ENCODE results near the gene RGS1. TPM values are rescaled to one million over a fixed set of nuclear protein-coding genes. Genes with fewer than 3 reads are reported as not detected.

Gene RGS1
- total RNA-seq, 2 experiments from 2014 or later: 67.3 to 69.2 TPM

GRCh38 chr1:192609110-192610079, 33.8 kb downstream of the RGS1 start:
- POLR2A ChIA-PET: no interaction called here

GRCh38 chr1:192610112-192610889, 34.7 kb downstream of the RGS1 start:
- Mint-ChIP-seq H3K9me3 (no peaks in the 10 kb centered on the region), H3K27ac (no peak overlapping the region), H3K4me3 (no peak overlapping the region), H3K27me3 (peaks cover 1% of the 10 kb centered on the region), H3K36me3 (ENCODE audit: low read depth) (no peaks in the 10 kb centered on the region), H3K4me1 (peaks cover 15% of the 10 kb centered on the region)
- no peak for DNase-seq
- POLR2A ChIA-PET: no interaction called here
- CTCF ChIA-PET: interaction anchor here (1.2 to 3.1 kb wide), 5 partner anchors 27 to 136 kb away, joined by 3 to 48 read pairs (median 5); no protein-coding TSS in a partner anchor

More at GRCh38 chr1:192609110-192610079, 33.8 kb downstream of the RGS1 start:
- peak overlapping the region; percentile 61 for H3K27ac Mint-ChIP-seq
- DNase-seq: peak; percentile 76
- H3K27me3 Mint-ChIP-seq: peaks cover 1% of the 10 kb centered on the region
- peaks cover 15% of the 10 kb centered on the region for H3K4me1 Mint-ChIP-seq
- CTCF ChIA-PET: interaction anchor here (1.0 to 3.3 kb wide), 13 partner anchors 9 to 139 kb away, joined by 3 to 48 read pairs (median 4); no protein-coding TSS in a partner anchor
- H3K36me3 Mint-ChIP-seq (ENCODE audit: low read depth): no peaks in the 10 kb centered on the region
- no peaks in the 10 kb centered on the region for H3K9me3 Mint-ChIP-seq
- H3K4me3 Mint-ChIP-seq: peak overlapping the region; percentile 40

- CTCF ChIA-PET: interaction anchor here (1.9 kb wide), 1 partner anchor 141 kb away, joined by 5 read pairs; no protein-coding TSS in a partner anchor
- Mint-ChIP-seq H3K4me1 (no peaks in the 10 kb centered on the region), H3K27me3 (no peaks in the 10 kb centered on the region), H3K4me3 (no peak overlapping the region), H3K27ac (no peak overlapping the region), H3K36me3 (ENCODE audit: low read depth) (no peaks in the 10 kb centered on the region), H3K9me3 (no peaks in the 10 kb centered on the region)
- POLR2A ChIA-PET: no interaction called here
- no peak for DNase-seq
Measured at GRCh38 chr1:192615055-192615454, 39.5 kb downstream of the RGS1 start.

GRCh38 chr1:192620071-192620635, 44.6 kb downstream of the RGS1 start:
- POLR2A ChIA-PET: no interaction called here
- no peak for DNase-seq
- no peaks in the 10 kb centered on the region for H3K9me3 Mint-ChIP-seq
- H3K27ac Mint-ChIP-seq: no peak overlapping the region
- no peaks in the 10 kb centered on the region for H3K36me3 Mint-ChIP-seq (ENCODE audit: low read depth)
- CTCF ChIA-PET: no interaction called here
- H3K4me3 Mint-ChIP-seq: no peak overlapping the region
- H3K27me3 Mint-ChIP-seq: peaks cover 23% of the 10 kb centered on the region
- no peaks in the 10 kb centered on the region for H3K4me1 Mint-ChIP-seq

GRCh38 chr1:192626366-192627179, 51.0 kb downstream of the RGS1 start:
- H3K36me3 Mint-ChIP-seq (ENCODE audit: low read depth): no peaks in the 10 kb centered on the region
- ChIA-PET POLR2A (no interaction called here), CTCF (no interaction called here)
- H3K9me3 Mint-ChIP-seq: no peaks in the 10 kb centered on the region
- no peak for DNase-seq
- H3K4me3 Mint-ChIP-seq: no peak overlapping the region
- H3K27ac Mint-ChIP-seq: no peak overlapping the region
- H3K27me3 Mint-ChIP-seq: peaks cover 23% of the 10 kb centered on the region
- H3K4me1 Mint-ChIP-seq: no peaks in the 10 kb centered on the region

- Mint-ChIP-seq H3K27ac (no peak overlapping the region), H3K9me3 (no peaks in the 10 kb centered on the region), H3K4me1 (no peaks in the 10 kb centered on the region), H3K36me3 (ENCODE audit: low read depth) (no peaks in the 10 kb centered on the region), H3K4me3 (no peak overlapping the region), H3K27me3 (peaks cover 16% of the 10 kb centered on the region)
- DNase-seq: no peak
- ChIA-PET POLR2A (no interaction called here), CTCF (interaction anchor here (1.7 kb wide), 1 partner anchor 153 kb away, joined by 6 read pairs; no protein-coding TSS in a partner anchor)
Measured at GRCh38 chr1:192627901-192628300, 52.3 kb downstream of the RGS1 start.

- H3K27ac Mint-ChIP-seq: no peak overlapping the region
- ChIA-PET CTCF (interaction anchor here (1.7 kb wide), 1 partner anchor 154 kb away, joined by 6 read pairs; no protein-coding TSS in a partner anchor), POLR2A (no interaction called here)
- H3K36me3 Mint-ChIP-seq (ENCODE audit: low read depth): no peaks in the 10 kb centered on the region
- no peak for DNase-seq
- no peaks in the 10 kb centered on the region for H3K4me1 Mint-ChIP-seq
- H3K9me3 Mint-ChIP-seq: no peaks in the 10 kb centered on the region
- H3K4me3 Mint-ChIP-seq: no peak overlapping the region
- peaks cover 14% of the 10 kb centered on the region for H3K27me3 Mint-ChIP-seq
Measured at GRCh38 chr1:192628396-192629057, 53.0 kb downstream of the RGS1 start.

GRCh38 chr1:192629612-192630011, 54.0 kb downstream of the RGS1 start:
- no peaks in the 10 kb centered on the region for H3K36me3 Mint-ChIP-seq (ENCODE audit: low read depth)
- POLR2A ChIA-PET: no interaction called here
- peaks cover 11% of the 10 kb centered on the region for H3K27me3 Mint-ChIP-seq
- H3K27ac Mint-ChIP-seq: no peak overlapping the region
- CTCF ChIA-PET: no interaction called here
- no peak for DNase-seq
- no peak overlapping the region for H3K4me3 Mint-ChIP-seq
- H3K9me3 Mint-ChIP-seq: no peaks in the 10 kb centered on the region
- no peaks in the 10 kb centered on the region for H3K4me1 Mint-ChIP-seq

Other genes with a start within 250 kb of the RGS1 start
- gene RGS13, start 60.4 kb downstream of the RGS1 start, total RNA-seq: not detected
- 1 to 10 TPM; 8.0 to 8.2 TPM for gene RGS2, start 233.3 kb downstream of the RGS1 start, total RNA-seq

All from activated CD4-positive, alpha-beta memory T cell treated with anti-CD3 and anti-CD28 coated beads, Interleukin-2, amount 10 ng/mL, durations not matched to agents 7 days and 5 days (primary cell).